Forelimb muscle (tissue), 1 donor: ENCODE results near the gene OR10J5. TPM values are rescaled to one million over a fixed set of nuclear protein-coding genes. Genes with fewer than 3 reads are reported as not detected.
"Not testable (repeated sequence)": the region's sequence is repeated elsewhere in the genome, so short reads cannot be mapped to it uniquely, and the experiment has no call there.

Experiments
- DNase-seq: peaks from one replicate; pipeline ENCODE4 v3.0.0-alpha.2; 2013; ENCODE audit warnings: low read depth
- polyA plus RNA-seq: library from polyadenylated mRNA; unstranded; fragments of 120-200 nt; gene quantifications from one replicate; pipeline ENCODE4 v1.2.1, GENCODE V29; 2013; ENCODE audit not compliant: insufficient read length

Gene OR10J5
- not detected for polyA plus RNA-seq

- DNase-seq: no peak
Observed at GRCh38 chr1:159535907-159536306, at the start of gene OR10J5. Gene OR10J5 (minus strand): TSS chr1:159536007. CDS start chr1:159536007, 0 bp downstream.

- no peak for DNase-seq
Observed at GRCh38 chr1:159584536-159584935, 48.7 kb upstream of the OR10J5 start.

- no peak for DNase-seq
Observed at GRCh38 chr1:159581422-159581821, 45.6 kb upstream of the OR10J5 start.

- no peak for DNase-seq
Observed at GRCh38 chr1:159580340-159580739, 44.5 kb upstream of the OR10J5 start.

GRCh38 chr1:159577446-159577845, 41.6 kb upstream of the OR10J5 start:
- DNase-seq: no peak

- no peak for DNase-seq
Observed at GRCh38 chr1:159562680-159563079, 26.9 kb upstream of the OR10J5 start.

GRCh38 chr1:159561497-159561896, 25.7 kb upstream of the OR10J5 start:
- DNase-seq: no peak

- DNase-seq: no peak
Observed at GRCh38 chr1:159560599-159560998, 24.8 kb upstream of the OR10J5 start.

GRCh38 chr1:159556931-159557369, 21.1 kb upstream of the OR10J5 start:
- DNase-seq: no peak

- no peak for DNase-seq
Observed at GRCh38 chr1:159554696-159555095, 18.9 kb upstream of the OR10J5 start.

GRCh38 chr1:159554261-159554660, 18.5 kb upstream of the OR10J5 start:
- no peak for DNase-seq

GRCh38 chr1:159548126-159548525, 12.3 kb upstream of the OR10J5 start:
- DNase-seq: no peak

GRCh38 chr1:159532922-159533321, 2.9 kb downstream of the OR10J5 start:
- DNase-seq: no peak

- not testable (repeated sequence) for DNase-seq
Observed at GRCh38 chr1:159524792-159525191, 11.0 kb downstream of the OR10J5 start.

GRCh38 chr1:159510229-159510541, 25.6 kb downstream of the OR10J5 start:
- no peak for DNase-seq

GRCh38 chr1:159509440-159510228, 26.2 kb downstream of the OR10J5 start:
- DNase-seq: no peak

GRCh38 chr1:159508951-159509350, 26.9 kb downstream of the OR10J5 start:
- DNase-seq: no peak

GRCh38 chr1:159505676-159506075, 30.1 kb downstream of the OR10J5 start:
- no peak for DNase-seq

GRCh38 chr1:159501082-159501481, 34.7 kb downstream of the OR10J5 start:
- no peak for DNase-seq

- not testable (repeated sequence) for DNase-seq
Observed at GRCh38 chr1:159494513-159495210, 41.1 kb downstream of the OR10J5 start.

GRCh38 chr1:159493354-159493753, 42.5 kb downstream of the OR10J5 start:
- no peak for DNase-seq

GRCh38 chr1:159492575-159493323, 43.1 kb downstream of the OR10J5 start:
- no peak for DNase-seq
